ENCODE results near the gene MTREX.

MTREX gene

GRCh38 chr5:55440188-55440646, 132.4 kb downstream of the MTREX start:
- no peak for DNase-seq (ENCODE audit: extremely low read depth, insufficient read length)
- H3K4me3 ChIP-seq (replicated peaks; ENCODE audit: low read depth, low read length): no peak overlapping the region
- no peaks in the 10 kb centered on the region for H3K36me3 ChIP-seq (ENCODE audit: control insufficient read depth, insufficient read depth, low read length)

GRCh38 chr5:55441107-55441771, 133.4 kb downstream of the MTREX start:
- no peak for DNase-seq (ENCODE audit: extremely low read depth, insufficient read length)
- H3K27me3 ChIP-seq (replicated peaks; ENCODE audit: control insufficient read depth, insufficient read depth, low read length): no peaks in the 10 kb centered on the region
- no peak for TF ChIP-seq CTCF (IDR thresholded peaks at IDR 0.05; ENCODE audit: insufficient read depth, low read length, poor library complexity, severe bottlenecking)
- no peaks in the 10 kb centered on the region for H3K36me3 ChIP-seq (ENCODE audit: control insufficient read depth, insufficient read depth, low read length)
- no peak overlapping the region for H3K4me3 ChIP-seq (replicated peaks; ENCODE audit: low read depth, low read length)

More at GRCh38 chr5:55440188-55440646, 132.4 kb downstream of the MTREX start:
- TF ChIP-seq CTCF (IDR thresholded peaks at IDR 0.05; ENCODE audit: insufficient read depth, low read length, poor library complexity, severe bottlenecking): no peak
- H3K27me3 ChIP-seq (replicated peaks; ENCODE audit: control insufficient read depth, insufficient read depth, low read length): no peaks in the 10 kb centered on the region

- Histone ChIP-seq H3K4me3 (replicated peaks; ENCODE audit: low read depth, low read length) (no peak overlapping the region), H3K36me3 (ENCODE audit: control insufficient read depth, insufficient read depth, low read length) (no peaks in the 10 kb centered on the region), H3K27me3 (replicated peaks; ENCODE audit: control insufficient read depth, insufficient read depth, low read length) (no peaks in the 10 kb centered on the region)
- TF ChIP-seq CTCF (IDR thresholded peaks at IDR 0.05; ENCODE audit: insufficient read depth, low read length, poor library complexity, severe bottlenecking): no peak
- DNase-seq (ENCODE audit: extremely low read depth, insufficient read length): no peak
Measured at GRCh38 chr5:55441954-55442353, 134.2 kb downstream of the MTREX start.

- Histone ChIP-seq H3K27me3 (replicated peaks; ENCODE audit: control insufficient read depth, insufficient read depth, low read length) (no peaks in the 10 kb centered on the region), H3K4me3 (replicated peaks; ENCODE audit: low read depth, low read length) (no peak overlapping the region), H3K36me3 (ENCODE audit: control insufficient read depth, insufficient read depth, low read length) (no peaks in the 10 kb centered on the region)
- no peak for TF ChIP-seq CTCF (IDR thresholded peaks at IDR 0.05; ENCODE audit: insufficient read depth, low read length, poor library complexity, severe bottlenecking)
- no peak for DNase-seq (ENCODE audit: extremely low read depth, insufficient read length)
Measured at GRCh38 chr5:55445791-55446190, 138.0 kb downstream of the MTREX start.

GRCh38 chr5:55446640-55447351, 139.0 kb downstream of the MTREX start:
- H3K27me3 ChIP-seq (replicated peaks; ENCODE audit: control insufficient read depth, insufficient read depth, low read length): no peaks in the 10 kb centered on the region
- H3K36me3 ChIP-seq (ENCODE audit: control insufficient read depth, insufficient read depth, low read length): no peaks in the 10 kb centered on the region
- no peak for DNase-seq (ENCODE audit: extremely low read depth, insufficient read length)
- H3K4me3 ChIP-seq (replicated peaks; ENCODE audit: low read depth, low read length): no peak overlapping the region
- no peak for TF ChIP-seq CTCF (IDR thresholded peaks at IDR 0.05; ENCODE audit: insufficient read depth, low read length, poor library complexity, severe bottlenecking)

Data from GM06990 (cell line).